Lung (tissue), 13 donors: ENCODE data around the gene MSRB1. TPM values are rescaled to one million over a fixed set of nuclear protein-coding genes. Genes with fewer than 3 reads are reported as not detected.

Source experiments
- ATAC-seq: fragments of 200-7000 bp; cut with Tn5 transposase; one replicate; pipeline ENCODE4 v1.9.1; 2020; ENCODE audit warnings: moderate number of reproducible peaks; ENCODE audit not compliant: insufficient read depth, low FRiP score
- DNase-seq, 3 donors: peaks; one replicate each; pipeline ENCODE4 v3.0.0-alpha.2; 2013 to 2017
- H3K27ac ChIP-seq, 2 donors: one replicate each; pipeline ENCODE4 v1.5.1; 2013; ENCODE audit warnings: mild to moderate bottlenecking in 2 of 2, moderate library complexity in 2 of 2, control low read depth in 1 of 2, inconsistent platforms in 1 of 2, low read depth in 1 of 2, low read length in 1 of 2
- H3K27me3 ChIP-seq, 3 donors: one replicate each; pipeline ENCODE4 v1.5.1; 2013; ENCODE audit warnings: low read length in 2 of 3; ENCODE audit not compliant: control insufficient read depth in 3 of 3, insufficient read depth in 3 of 3
- H3K36me3 ChIP-seq, 4 donors: one replicate each; pipeline ENCODE4 v1.5.1; 2013; ENCODE audit warnings: low read length in 4 of 4, mild to moderate bottlenecking in 1 of 4, moderate library complexity in 1 of 4; ENCODE audit not compliant: control insufficient read depth in 4 of 4, insufficient read depth in 4 of 4
- H3K4me1 ChIP-seq, 5 donors: one replicate each; pipeline ENCODE4 v1.5.1; 2013; ENCODE audit warnings: low read length in 5 of 5, mild to moderate bottlenecking in 2 of 5, moderate library complexity in 1 of 5; ENCODE audit not compliant: control insufficient read depth in 5 of 5, insufficient read depth in 5 of 5
- H3K4me3 ChIP-seq: one replicate; pipeline ENCODE4 v1.5.1; 2013; ENCODE audit warnings: mild to moderate bottlenecking, control low read depth, moderate library complexity
- H3K9ac ChIP-seq, 2 donors: one replicate each; pipeline ENCODE4 v1.5.1; 2013; ENCODE audit warnings: low read length in 2 of 2, control low read depth in 1 of 2; ENCODE audit not compliant: insufficient read depth in 1 of 2
- H3K9me3 ChIP-seq, 4 donors: one replicate each; pipeline ENCODE4 v1.5.1; 2013; ENCODE audit warnings: low read length in 3 of 4, mild to moderate bottlenecking in 1 of 4, moderate library complexity in 1 of 4; ENCODE audit not compliant: control insufficient read depth in 4 of 4, insufficient read depth in 3 of 4
- CTCF ChIP-seq: IDR thresholded peaks from 2 replicates; pipeline ENCODE4 v1.5.1; 2012; ENCODE audit warnings: mild to moderate bottlenecking; ENCODE audit errors: control extremely low read depth, extremely low read depth
- WGBS, 2 donors: extraction: QIAGEN DNeasy Blood & Tissue Kit; methylation state at CpG; one replicate each; pipeline ENCODE4 v1.1.7; 2013; 5-methylcytosine and 5-hydroxymethylcytosine counted together
- polyA plus RNA-seq, 2 donors: library from polyadenylated mRNA; stranded (reverse); fragments of 200-250 nt; gene quantifications; one replicate each; pipeline ENCODE4 v1.2.1, GENCODE V29; 2013
- small RNA-seq: library from RNA; depleted of rRNA; stranded (forward); fragments of <200 nt; gene quantifications from one replicate; pipeline ENCODE3, GENCODE V24; 2014; ENCODE audit warnings: low replicate concordance
- total RNA-seq, 2 donors: library from RNA; depleted of rRNA in 1 of 2; stranded (reverse); fragments of >200 nt in 1 of 2; gene quantifications; one replicate each; pipeline ENCODE4 v1.2.1, GENCODE V29; 2014 to 2021
- donor health status: control.
- donor health status: control.
- donor health status: Bipolar disorder and iron deficiency.
- donor health status: healthy.
- donor health status: DM: yes; HTN: yes; CAD: no.

Gene MSRB1
- total and polyA plus RNA-seq, 4 donors = 11.1 to 164 (median 51.2) TPM

- H3K4me1 ChIP-seq = no peaks in the 10 kb centered on the region
- DNase-seq (no peak), ATAC-seq (no peak)
- no peak overlapping the region for H3K4me3 ChIP-seq
- WGBS, 2 donors = 58 to 74% methylated on average over 16 of the region's 16 CpGs
- H3K27me3 ChIP-seq = peaks cover 0 to 10% (median 6%) of the 10 kb centered on the region in 3 donors
- no peak overlapping the region for H3K9ac ChIP-seq
- H3K27ac ChIP-seq = no peak overlapping the region
- TF ChIP-seq CTCF = no peak
- no peaks in the 10 kb centered on the region for H3K36me3 ChIP-seq
- H3K9me3 ChIP-seq = no peaks in the 10 kb centered on the region
Measured at GRCh38 chr16:1890024-1890707, 52.8 kb downstream of the MSRB1 start.

Small RNAs within 50 kb of the gene (small RNA-seq; reads per million reads assigned to genes)
- 0.10 reads per million for gene AC005363.2
- gene SNORA10 = not detected
- not detected for gene SNORA64

Other genes starting within 250 kb of the MSRB1 start
- gene MAPK8IP3, start 237.0 kb downstream of the MSRB1 start, total RNA-seq = 10 to 100 TPM; 51.5 to 75.7 TPM
- 10 to 100 TPM; 40.3 to 76.7 TPM for gene MAPK8IP3, start 237.0 kb downstream of the MSRB1 start, polyA plus RNA-seq
- 10 to 100 TPM; 25.1 to 66.1 TPM for gene NME3, start 171.7 kb downstream of the MSRB1 start, total RNA-seq
- gene NME3, start 171.7 kb downstream of the MSRB1 start, polyA plus RNA-seq = 100 to 1,000 TPM in 1 of 2 donors, 10 to 100 TPM in 1; 67.6 to 197 TPM
- 10 to 100 TPM; 10.0 to 30.2 TPM for gene EME2, start 170.4 kb downstream of the MSRB1 start, total RNA-seq
- 1 to 10 TPM; 8.6 to 9.5 TPM for gene EME2, start 170.4 kb downstream of the MSRB1 start, polyA plus RNA-seq
- gene MRPS34, start 170.1 kb downstream of the MSRB1 start, total RNA-seq = 10 to 100 TPM; 40.1 to 90.7 TPM
- gene MRPS34, start 170.1 kb downstream of the MSRB1 start, polyA plus RNA-seq = 100 to 1,000 TPM; 110 TPM
- 10 to 100 TPM; 39.8 to 55.3 TPM for gene SPSB3, start 160.6 kb downstream of the MSRB1 start, total RNA-seq
- gene SPSB3, start 160.6 kb downstream of the MSRB1 start, polyA plus RNA-seq = 10 to 100 TPM; 46.5 to 76.1 TPM
- 10 to 100 TPM; 38.9 to 64.2 TPM for gene NUBP2, start 160.2 kb downstream of the MSRB1 start, total RNA-seq
- gene NUBP2, start 160.2 kb downstream of the MSRB1 start, polyA plus RNA-seq = 10 to 100 TPM; 67.1 to 70.2 TPM
- 1 to 10 TPM; 1.4 to 4.4 TPM for gene IGFALS, start 149.5 kb downstream of the MSRB1 start, total RNA-seq
- gene IGFALS, start 149.5 kb downstream of the MSRB1 start, polyA plus RNA-seq = 1 to 10 TPM; 1.2 to 1.7 TPM
- 10 to 100 TPM; 51.2 to 69.3 TPM for gene HAGH, start 116.4 kb downstream of the MSRB1 start, total RNA-seq
- gene HAGH, start 116.4 kb downstream of the MSRB1 start, polyA plus RNA-seq = 10 to 100 TPM; 91.2 to 99.7 TPM
- 10 to 100 TPM; 24.5 to 26.8 TPM for gene FAHD1, start 116.0 kb downstream of the MSRB1 start, total RNA-seq
- gene FAHD1, start 116.0 kb downstream of the MSRB1 start, polyA plus RNA-seq = 10 to 100 TPM; 17.2 to 32.1 TPM
- under 1 TPM in 1 of 2 donors, not detected in 1; 0.21 TPM for gene MEIOB, start 71.0 kb downstream of the MSRB1 start, total RNA-seq
- gene MEIOB, start 71.0 kb downstream of the MSRB1 start, polyA plus RNA-seq = under 1 TPM in 1 of 2 donors, not detected in 1; 0.28 TPM
- gene HS3ST6, start 24.8 kb downstream of the MSRB1 start, total RNA-seq = 1 to 10 TPM in 1 of 2 donors, under 1 TPM in 1; 0.40 to 5.9 TPM
- gene HS3ST6, start 24.8 kb downstream of the MSRB1 start, polyA plus RNA-seq = 1 to 10 TPM in 1 of 2 donors, under 1 TPM in 1; 0.71 to 2.1 TPM
- not detected for gene RPL3L, start 11.5 kb upstream of the MSRB1 start, total RNA-seq
- gene RPL3L, start 11.5 kb upstream of the MSRB1 start, polyA plus RNA-seq = under 1 TPM; 0.01 to 0.04 TPM
- gene NDUFB10, start 16.3 kb upstream of the MSRB1 start, total RNA-seq = 100 to 1,000 TPM; 107 to 124 TPM
- gene NDUFB10, start 16.3 kb upstream of the MSRB1 start, polyA plus RNA-seq = 100 to 1,000 TPM; 139 to 187 TPM
- 1,000 to 10,000 TPM; 1,331 to 2,412 TPM for gene RPS2, start 21.6 kb upstream of the MSRB1 start, total RNA-seq
- gene RPS2, start 21.6 kb upstream of the MSRB1 start, polyA plus RNA-seq = 1,000 to 10,000 TPM; 3,147 to 5,214 TPM
- not detected for gene RNF151, start 23.7 kb upstream of the MSRB1 start, total RNA-seq
- under 1 TPM in 1 of 2 donors, not detected in 1; 0.15 TPM for gene RNF151, start 23.7 kb upstream of the MSRB1 start, polyA plus RNA-seq
- 10 to 100 TPM; 23.9 to 35.4 TPM for gene TBL3, start 28.9 kb upstream of the MSRB1 start, total RNA-seq
- 10 to 100 TPM; 52.8 to 58.8 TPM for gene TBL3, start 28.9 kb upstream of the MSRB1 start, polyA plus RNA-seq
- 1 to 10 TPM in 1 of 2 donors, under 1 TPM in 1; 0.28 to 4.5 TPM for gene NOXO1, start 38.3 kb upstream of the MSRB1 start, total RNA-seq
- 1 to 10 TPM; 2.0 to 7.3 TPM for gene NOXO1, start 38.3 kb upstream of the MSRB1 start, polyA plus RNA-seq
- 10 to 100 TPM in 1 of 2 donors, 1 to 10 TPM in 1; 7.4 to 32.6 TPM for gene GFER, start 41.0 kb upstream of the MSRB1 start, total RNA-seq
- gene GFER, start 41.0 kb upstream of the MSRB1 start, polyA plus RNA-seq = 10 to 100 TPM; 18.6 to 63.5 TPM
- gene SYNGR3, start 46.8 kb upstream of the MSRB1 start, total RNA-seq = under 1 TPM; 0.40 to 0.46 TPM
- under 1 TPM; 0.10 to 0.69 TPM for gene SYNGR3, start 46.8 kb upstream of the MSRB1 start, polyA plus RNA-seq
- gene ZNF598, start 66.6 kb upstream of the MSRB1 start, total RNA-seq = 10 to 100 TPM; 13.9 to 49.8 TPM
- 10 to 100 TPM; 29.1 to 42.8 TPM for gene ZNF598, start 66.6 kb upstream of the MSRB1 start, polyA plus RNA-seq
- gene NPW, start 76.6 kb upstream of the MSRB1 start, total RNA-seq = 1 to 10 TPM in 1 of 2 donors, under 1 TPM in 1; 0.71 to 1.3 TPM
- under 1 TPM; 0.12 to 0.34 TPM for gene NPW, start 76.6 kb upstream of the MSRB1 start, polyA plus RNA-seq
- 100 to 1,000 TPM; 142 to 468 TPM for gene NHERF2, start 83.7 kb upstream of the MSRB1 start, total RNA-seq
- gene NHERF2, start 83.7 kb upstream of the MSRB1 start, polyA plus RNA-seq = 100 to 1,000 TPM; 192 to 297 TPM
- 10 to 100 TPM; 19.3 to 37.8 TPM for gene NTHL1, start 104.6 kb upstream of the MSRB1 start, total RNA-seq
- 10 to 100 TPM; 20.4 to 43.5 TPM for gene NTHL1, start 104.6 kb upstream of the MSRB1 start, polyA plus RNA-seq
- 100 to 1,000 TPM in 1 of 2 donors, 10 to 100 TPM in 1; 93.4 to 146 TPM for gene TSC2, start 104.8 kb upstream of the MSRB1 start, total RNA-seq
- 10 to 100 TPM; 36.5 to 51.9 TPM for gene TSC2, start 104.8 kb upstream of the MSRB1 start, polyA plus RNA-seq
- 100 to 1,000 TPM in 1 of 2 donors, 10 to 100 TPM in 1; 82.9 to 128 TPM for gene PKD1, start 192.7 kb upstream of the MSRB1 start, total RNA-seq
- gene PKD1, start 192.7 kb upstream of the MSRB1 start, polyA plus RNA-seq = 10 to 100 TPM; 39.1 to 46.3 TPM
- gene RAB26, start 205.4 kb upstream of the MSRB1 start, total RNA-seq = under 1 TPM; 0.48 to 0.95 TPM
- gene RAB26, start 205.4 kb upstream of the MSRB1 start, polyA plus RNA-seq = 1 to 10 TPM in 1 of 2 donors, under 1 TPM in 1; 0.30 to 1.0 TPM
- gene TRAF7, start 212.6 kb upstream of the MSRB1 start, total RNA-seq = 10 to 100 TPM; 33.4 to 74.2 TPM
- gene TRAF7, start 212.6 kb upstream of the MSRB1 start, polyA plus RNA-seq = 10 to 100 TPM; 44.8 to 51.9 TPM